Keratinocyte (primary cell): ENCODE measurements around the gene UBE2C.

Experiments
- CTCF ChIP-seq, 3 experiments: IDR thresholded peaks in 1 of 3; conservative IDR thresholded peaks in 1 of 3; optimal IDR thresholded peaks in 1 of 3; 2 replicates in 2 of 3; 3 replicates in 1 of 3; pipeline versions ENCODE3 to v1.5.1; 2011; ENCODE audit warnings: low read length in 3 of 3, mild to moderate bottlenecking in 3 of 3, moderate library complexity in 2 of 3, control low read depth in 1 of 3, inconsistent platforms in 1 of 3; ENCODE audit not compliant: insufficient read depth in 2 of 3; ENCODE audit errors: extremely low read depth in 1 of 3
- EZH2 ChIP-seq: IDR thresholded peaks from one replicate; pipeline ENCODE4 v1.6.1; 2012; ENCODE audit warnings: inconsistent platforms, mild to moderate bottlenecking, low read length, moderate library complexity

DNA sequence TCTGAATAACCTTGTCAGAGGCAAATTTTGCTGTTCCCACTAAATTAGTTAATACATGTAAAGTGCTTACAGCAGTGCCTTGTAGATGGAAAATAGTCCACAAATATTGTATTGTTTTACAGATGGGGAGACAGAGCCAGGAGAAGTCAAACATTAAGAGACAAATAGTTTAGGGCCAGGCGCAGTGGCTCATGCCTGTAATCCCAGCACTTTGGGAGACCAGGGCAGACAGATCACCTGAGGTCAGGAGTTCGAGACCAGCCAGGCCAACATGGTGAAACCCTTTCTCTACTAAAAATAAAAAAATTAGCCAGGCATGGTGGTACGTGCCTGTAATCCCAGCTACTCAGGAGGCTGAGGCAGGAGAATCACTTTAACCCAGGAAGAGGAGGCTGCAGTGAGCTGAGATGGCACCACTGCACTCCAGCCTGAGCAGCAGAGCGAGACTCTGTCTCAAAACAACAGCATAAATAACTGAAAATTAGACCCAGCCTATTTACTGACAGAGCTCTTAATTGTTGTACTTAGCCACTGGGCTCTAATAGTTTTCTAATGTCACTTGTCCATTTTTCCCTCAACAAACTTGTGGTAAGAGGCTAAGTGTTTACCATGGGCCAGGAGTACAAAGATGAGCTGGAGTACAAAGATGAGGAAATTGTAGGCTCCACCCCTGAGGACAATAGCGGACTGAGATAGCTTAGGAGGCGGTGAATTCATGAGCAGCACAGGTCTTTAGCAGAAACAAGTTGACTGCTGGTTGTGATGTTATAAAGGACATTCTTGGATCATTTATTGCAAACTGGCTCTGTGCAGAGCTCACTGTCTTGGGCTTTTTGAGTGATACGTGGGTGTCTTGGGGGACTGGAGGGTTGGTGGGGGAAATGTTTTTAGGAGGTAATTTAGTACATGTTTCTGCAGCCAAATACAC is 51.4 kb downstream of the UBE2C start:
- TF ChIP-seq EZH2 = no peak
- no peak for TF ChIP-seq CTCF (optimal IDR thresholded peaks at IDR 0.05 in 1 of 3, IDR thresholded peaks at IDR 0.05 in 1 of 3, conservative IDR thresholded peaks at IDR 0.05 in 1 of 3; ENCODE audit: extremely low read depth in 1 of 3, insufficient read depth in 2 of 3, low read length in 3 of 3)
